Peyer's patch (tissue), 4 donors: ENCODE results near the gene CSF1R. TPM values are rescaled to one million over a fixed set of nuclear protein-coding genes. Genes with fewer than 3 reads are reported as not detected.

Experiments used
- DNase-seq, 3 donors: peaks; one replicate each; pipeline ENCODE4 v3.0.0-alpha.2; 2017 to 2019
- H3K27ac ChIP-seq, 4 donors: fragments of 200-600 bp; sonication (generic); one replicate each; pipeline ENCODE4 v1.5.1; 2016 to 2019
- H3K27me3 ChIP-seq, 2 donors: fragments of 200-600 bp; sonication (generic); one replicate each; pipeline ENCODE4 v1.5.1; 2019
- H3K36me3 ChIP-seq, 3 donors: fragments of 200-600 bp; sonication (generic); one replicate each; pipeline ENCODE4 v1.5.1; 2016 to 2019
- H3K4me1 ChIP-seq, 4 donors: fragments of 200-600 bp; sonication (generic); one replicate each; pipeline ENCODE4 v1.5.1; 2016 to 2019
- H3K4me3 ChIP-seq, 4 donors: fragments of 200-600 bp; sonication (generic); 1 replicate in 3 of 4; 2 replicates in 1 of 4; pipeline ENCODE4 v1.5.1; 2016 to 2019; ENCODE audit warnings: mild to moderate bottlenecking in 1 of 4
- H3K9me3 ChIP-seq, 4 donors: fragments of 200-600 bp; sonication (generic); one replicate each; pipeline ENCODE4 v1.5.1; 2016 to 2019; ENCODE audit warnings: mild to moderate bottlenecking in 1 of 4
- POLR2A ChIP-seq, 2 donors: fragments of 450-650 bp; IDR thresholded peaks; one replicate each; pipeline ENCODE4 v1.5.1; 2017; ENCODE audit warnings: antibody characterized with exemption in 2 of 2, mild to moderate bottlenecking in 2 of 2, moderate library complexity in 2 of 2
- total RNA-seq, 4 donors: library from RNA; depleted of rRNA; stranded (reverse); fragments of >200 nt; gene quantifications; one replicate each; pipeline ENCODE4 v1.1.0, GENCODE V29; 2016
- TF ChIP-seq, protein P1 (sequence below), 6 experiments: fragments of 450-650 bp in 4 of 6; fragments of 200-600 bp in 2 of 6; sonication (generic) in 1 of 6; IDR thresholded peaks; one replicate each; pipeline ENCODE4 v1.5.1; 2017 to 2019; ENCODE audit warnings: antibody characterized with exemption in 6 of 6, mild to moderate bottlenecking in 3 of 6, moderate library complexity in 1 of 6

CSF1R gene
- total RNA-seq, 4 donors from 2014 or later, result 2.1 to 24.8 (median 13.5) TPM

DNA sequence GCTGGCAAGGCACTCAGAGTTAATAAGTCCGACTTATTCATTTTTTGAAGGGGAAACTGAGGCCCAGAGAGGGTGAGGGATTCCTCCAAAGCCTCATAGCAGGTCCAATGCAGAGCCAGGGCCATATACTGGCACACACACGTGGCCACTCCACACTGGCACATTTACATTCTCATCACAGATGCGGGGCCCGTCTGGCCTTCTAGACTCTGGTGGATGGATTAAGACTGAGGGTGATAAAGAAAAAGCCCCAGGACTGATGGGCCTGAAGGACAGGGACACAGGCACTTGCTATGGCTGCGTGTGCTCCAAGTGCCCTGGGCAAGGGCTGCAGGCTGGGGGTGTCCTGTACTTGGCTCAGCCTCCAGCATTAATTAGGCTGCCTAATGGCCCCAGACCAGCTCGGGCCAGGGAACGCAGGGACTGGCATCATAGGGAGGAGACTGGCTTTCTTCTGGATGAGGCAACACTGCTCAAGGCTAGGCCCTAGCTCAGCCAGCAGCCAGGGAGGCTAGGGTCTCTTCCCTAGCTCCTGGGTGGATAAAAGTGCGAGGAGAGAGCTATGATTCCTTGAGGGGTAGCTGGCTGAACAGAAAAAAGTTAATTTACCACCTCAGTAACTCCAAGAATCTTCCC, 28.5 kb upstream of the CSF1R start:
- Histone ChIP-seq H3K27me3 (no peaks in the 10 kb centered on the region), H3K27ac (no peak overlapping the region), H3K9me3 (no peaks in the 10 kb centered on the region), H3K4me3 (no peak overlapping the region), H3K4me1 (peaks cover 0 to 9% (median 0%) of the 10 kb centered on the region in 4 donors), H3K36me3 (peaks cover 0 to 5% (median 0%) of the 10 kb centered on the region in 3 donors)
- TF ChIP-seq POLR2A (IDR thresholded peaks at IDR 0.05), result no peak
- TF ChIP-seq, protein P1, sequence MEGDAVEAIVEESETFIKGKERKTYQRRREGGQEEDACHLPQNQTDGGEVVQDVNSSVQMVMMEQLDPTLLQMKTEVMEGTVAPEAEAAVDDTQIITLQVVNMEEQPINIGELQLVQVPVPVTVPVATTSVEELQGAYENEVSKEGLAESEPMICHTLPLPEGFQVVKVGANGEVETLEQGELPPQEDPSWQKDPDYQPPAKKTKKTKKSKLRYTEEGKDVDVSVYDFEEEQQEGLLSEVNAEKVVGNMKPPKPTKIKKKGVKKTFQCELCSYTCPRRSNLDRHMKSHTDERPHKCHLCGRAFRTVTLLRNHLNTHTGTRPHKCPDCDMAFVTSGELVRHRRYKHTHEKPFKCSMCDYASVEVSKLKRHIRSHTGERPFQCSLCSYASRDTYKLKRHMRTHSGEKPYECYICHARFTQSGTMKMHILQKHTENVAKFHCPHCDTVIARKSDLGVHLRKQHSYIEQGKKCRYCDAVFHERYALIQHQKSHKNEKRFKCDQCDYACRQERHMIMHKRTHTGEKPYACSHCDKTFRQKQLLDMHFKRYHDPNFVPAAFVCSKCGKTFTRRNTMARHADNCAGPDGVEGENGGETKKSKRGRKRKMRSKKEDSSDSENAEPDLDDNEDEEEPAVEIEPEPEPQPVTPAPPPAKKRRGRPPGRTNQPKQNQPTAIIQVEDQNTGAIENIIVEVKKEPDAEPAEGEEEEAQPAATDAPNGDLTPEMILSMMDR (IDR thresholded peaks at IDR 0.05), result no peak
- DNase-seq, result no peak

DNA sequence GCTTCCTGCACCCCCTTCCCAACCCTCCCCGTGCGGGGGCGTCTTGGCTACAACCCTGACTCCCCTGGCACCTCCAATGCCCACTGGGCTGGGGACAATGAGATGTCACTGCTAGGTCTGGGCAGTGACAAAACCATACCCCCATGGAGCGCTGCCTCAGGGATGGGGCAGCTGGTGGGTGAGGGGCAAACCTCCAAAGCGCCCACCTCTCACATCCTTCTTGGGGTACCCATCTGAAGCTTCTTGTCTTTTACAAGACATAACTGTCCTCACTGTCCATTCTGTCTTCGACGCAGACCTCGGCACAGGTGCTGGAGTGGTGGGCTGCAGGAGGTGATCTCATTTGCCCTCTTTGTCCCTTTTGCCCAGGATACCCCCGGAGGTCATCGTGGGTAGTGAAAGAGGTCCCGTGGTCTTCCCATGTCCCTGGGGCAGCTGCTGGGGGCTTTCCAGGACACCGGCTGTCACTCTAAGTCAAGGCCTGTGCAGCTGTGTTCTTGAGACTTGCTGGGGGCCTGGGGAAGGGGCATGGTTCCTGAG, 27.8 kb upstream of the CSF1R start:
- H3K4me3 ChIP-seq, result no peak overlapping the region
- TF ChIP-seq, protein P1 (IDR thresholded peaks at IDR 0.05), result no peak
- no peak for TF ChIP-seq POLR2A (IDR thresholded peaks at IDR 0.05)
- DNase-seq, result peak in 2 of 3 donors; percentile 10 to 37
- peaks cover 0 to 5% (median 0%) of the 10 kb centered on the region in 3 donors for H3K36me3 ChIP-seq
- no peak overlapping the region for H3K27ac ChIP-seq
- no peaks in the 10 kb centered on the region for H3K27me3 ChIP-seq
- H3K4me1 ChIP-seq, result peaks cover 0 to 9% (median 0%) of the 10 kb centered on the region in 4 donors
- H3K9me3 ChIP-seq, result no peaks in the 10 kb centered on the region

DNA sequence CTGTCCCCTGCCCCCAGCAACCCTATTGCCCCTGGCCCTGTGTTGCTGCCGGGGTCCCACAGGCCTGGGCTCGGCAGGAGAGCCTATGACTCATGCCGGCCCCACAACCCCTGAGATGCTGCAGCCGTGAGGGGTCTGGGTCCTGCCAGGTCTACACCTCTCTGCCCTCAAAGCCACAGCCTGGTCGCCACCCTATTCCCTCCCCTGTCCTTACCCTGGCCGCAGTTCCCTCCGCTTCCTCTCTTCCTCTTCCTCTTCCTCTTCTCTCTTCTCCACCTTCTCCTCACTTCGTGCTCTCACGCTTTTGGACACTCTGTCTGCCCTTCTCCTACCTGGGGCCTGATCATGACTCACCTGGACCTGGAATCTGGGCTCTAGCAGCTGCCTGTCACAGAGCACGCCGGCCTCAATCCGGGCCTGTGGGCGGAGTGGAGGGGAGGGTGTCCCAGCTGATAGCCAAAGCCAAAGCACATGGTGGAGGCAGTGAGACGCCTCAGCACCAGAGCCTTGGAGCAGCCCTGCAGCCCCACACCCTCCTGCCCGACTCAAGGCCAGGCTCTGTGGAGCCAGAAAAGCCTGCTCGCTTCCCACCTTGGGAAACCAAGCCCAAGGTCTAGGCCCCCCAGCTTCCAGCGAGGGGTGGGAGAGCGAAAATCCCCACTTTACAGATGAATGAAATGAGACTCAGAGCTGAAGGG, 26.8 kb upstream of the CSF1R start:
- H3K36me3 ChIP-seq, result no peaks in the 10 kb centered on the region
- no peak for TF ChIP-seq POLR2A (IDR thresholded peaks at IDR 0.05)
- TF ChIP-seq, protein P1 (IDR thresholded peaks at IDR 0.05), result no peak
- no peak overlapping the region for H3K4me3 ChIP-seq
- H3K27me3 ChIP-seq, result no peaks in the 10 kb centered on the region
- peaks cover 0 to 14% (median 0%) of the 10 kb centered on the region in 4 donors for H3K4me1 ChIP-seq
- H3K9me3 ChIP-seq, result no peaks in the 10 kb centered on the region
- DNase-seq, result peak in 2 of 3 donors; percentile 6 to 48
- peak overlapping the region in 3 of 4 donors; percentile 2 to 54 (median 5) for H3K27ac ChIP-seq

DNA sequence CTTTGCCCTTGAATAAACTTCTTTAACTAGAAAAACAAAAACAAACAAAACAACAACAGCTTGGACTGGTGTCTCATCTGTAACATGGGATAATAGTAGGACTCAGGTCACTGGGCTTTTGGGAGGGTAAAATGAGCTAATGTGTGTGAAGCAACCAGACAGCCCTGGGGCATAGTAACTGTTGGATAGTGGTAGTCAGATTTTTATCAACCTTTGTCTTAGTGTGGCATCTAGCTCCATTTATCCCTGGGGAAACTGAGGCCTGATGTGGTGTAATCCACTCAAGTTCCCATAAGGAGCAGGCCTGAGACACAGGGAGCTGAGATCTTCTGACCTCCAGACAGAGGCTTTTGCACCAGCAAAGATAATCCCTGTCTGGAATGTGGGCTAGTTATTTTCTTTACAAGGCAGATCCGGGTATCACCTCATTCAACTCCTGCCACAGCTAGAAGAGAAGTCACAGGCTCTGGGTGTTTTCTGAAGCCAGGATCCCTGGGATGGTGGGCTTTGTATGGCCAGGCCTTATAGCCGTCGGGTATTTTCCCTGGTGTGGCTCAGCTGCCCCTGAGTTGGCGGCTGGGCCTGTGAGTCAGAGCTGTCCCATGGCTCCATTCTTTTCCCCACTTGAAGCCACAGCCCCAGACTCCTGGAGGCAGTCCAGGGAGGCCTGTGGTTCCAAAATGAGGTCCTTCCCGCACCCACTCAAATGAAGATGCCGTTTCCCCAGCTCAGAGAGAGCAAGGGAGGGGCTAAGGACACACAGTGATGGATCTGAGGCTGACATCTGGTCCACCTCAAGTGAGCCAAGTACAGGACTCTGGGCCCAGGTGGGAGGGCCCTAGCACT, 26.1 kb upstream of the CSF1R start:
- DNase-seq, result peak in 2 of 3 donors; percentile 15 to 48
- H3K27ac ChIP-seq, result peak overlapping the region in 3 of 4 donors; percentile 2 to 54 (median 5)
- H3K9me3 ChIP-seq, result no peaks in the 10 kb centered on the region
- TF ChIP-seq, protein P1 (IDR thresholded peaks at IDR 0.05), result no peak
- TF ChIP-seq POLR2A (IDR thresholded peaks at IDR 0.05), result no peak
- H3K27me3 ChIP-seq, result no peaks in the 10 kb centered on the region
- peaks cover 0 to 22% (median 0%) of the 10 kb centered on the region in 4 donors for H3K4me1 ChIP-seq
- H3K4me3 ChIP-seq, result no peak overlapping the region
- no peaks in the 10 kb centered on the region for H3K36me3 ChIP-seq

DNA sequence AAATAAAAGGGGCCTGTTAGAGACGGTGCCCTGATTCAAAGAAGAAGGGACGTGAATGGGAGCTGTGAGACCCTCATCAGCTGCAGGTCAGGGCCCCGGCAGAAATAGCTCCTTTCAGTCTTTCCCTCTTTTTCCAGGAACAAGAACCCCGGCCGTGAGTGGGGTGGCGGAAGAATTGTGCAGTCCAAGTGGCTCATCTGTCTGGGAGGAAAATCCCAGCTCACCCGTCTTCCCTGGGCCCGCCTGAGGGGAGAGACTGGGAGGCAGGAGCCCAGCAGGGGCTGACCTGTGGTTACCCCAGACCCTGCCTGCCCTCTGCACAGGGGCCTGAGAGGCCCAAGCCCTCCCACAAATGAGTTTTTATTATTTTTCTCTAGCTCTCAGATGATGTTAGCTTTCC, 24.8 kb upstream of the CSF1R start:
- Histone ChIP-seq H3K4me1 (peaks cover 0 to 34% (median 0%) of the 10 kb centered on the region in 4 donors), H3K4me3 (no peak overlapping the region), H3K27ac (no peak overlapping the region), H3K9me3 (no peaks in the 10 kb centered on the region), H3K36me3 (no peaks in the 10 kb centered on the region), H3K27me3 (no peaks in the 10 kb centered on the region)
- DNase-seq, result peak in 1 of 3 donors; percentile 7
- no peak for TF ChIP-seq POLR2A (IDR thresholded peaks at IDR 0.05)
- TF ChIP-seq, protein P1 (IDR thresholded peaks at IDR 0.05), result no peak
